Measurements from ENCODE around the gene VWA8. TPM values are rescaled to one million over a fixed set of nuclear protein-coding genes. Genes with fewer than 3 reads are reported as not detected.

The VWA8 gene
- total and polyA plus RNA-seq, 2 of the 8 experiments (the other 6 are each of a cell fraction or from before 2014, with no cell fraction given): 5.9 to 19.6 TPM

- TF ChIP-seq SP1 (IDR thresholded peaks at IDR 0.05; ENCODE audit: low read depth, low read length) (no peak), RBBP5 (IDR thresholded peaks at IDR 0.05; ENCODE audit: borderline replicate concordance, low read depth, low read length) (no peak), CBX5 (IDR thresholded peaks at IDR 0.05; ENCODE audit: low read depth, low read length) (no peak), SP4 (IDR thresholded peaks at IDR 0.05; ENCODE audit: low read length) (no peak), SAP30 (IDR thresholded peaks at IDR 0.05; ENCODE audit: insufficient read depth, insufficient replicate concordance, low read length) (no peak)
Observed at GRCh38 chr13:41978007-41978406, 17.1 kb upstream of the VWA8 start (continued).
